HG03139 (cell line): ENCODE results near the gene CDX4.
"Not testable (repeated sequence)": the region's sequence is repeated elsewhere in the genome, so short reads cannot be mapped to it uniquely, and the experiment has no call there.

Experiments
- ATAC-seq: cut with Tn5 transposase; IDR thresholded peaks from one replicate; pipeline ENCODE4 v1.9.1; 2021; ENCODE audit not compliant: unreplicated experiment

The CDX4 gene

GRCh38 chrX:73446831-73447230 lies at the start of gene CDX4:
Gene CDX4 (plus strand): TSS chrX:73447053. CDS start chrX:73447254, 201 bp downstream.
- no peak for ATAC-seq

GRCh38 chrX:73398185-73398914 lies 48.5 kb upstream of the CDX4 start:
- ATAC-seq, result no peak

- ATAC-seq, result no peak
Measured at GRCh38 chrX:73400136-73400748, 46.6 kb upstream of the CDX4 start.

- ATAC-seq, result no peak
Measured at GRCh38 chrX:73401591-73402266, 45.1 kb upstream of the CDX4 start.

- ATAC-seq, result no peak
Measured at GRCh38 chrX:73412930-73413329, 33.9 kb upstream of the CDX4 start.

GRCh38 chrX:73447311-73447794 lies 500 bp downstream of the CDX4 start:
- ATAC-seq, result no peak

- no peak for ATAC-seq
Measured at GRCh38 chrX:73448379-73448778, 1.5 kb downstream of the CDX4 start.

GRCh38 chrX:73455171-73455570 lies 8.3 kb downstream of the CDX4 start:
- no peak for ATAC-seq

GRCh38 chrX:73457306-73457705 lies 10.5 kb downstream of the CDX4 start:
- no peak for ATAC-seq

- ATAC-seq, result no peak
Measured at GRCh38 chrX:73468376-73468775, 21.5 kb downstream of the CDX4 start.

- ATAC-seq, result no peak
Measured at GRCh38 chrX:73478961-73479360, 32.1 kb downstream of the CDX4 start.

- no peak for ATAC-seq
Measured at GRCh38 chrX:73481521-73481920, 34.7 kb downstream of the CDX4 start.

- no peak for ATAC-seq
Measured at GRCh38 chrX:73490661-73491060, 43.8 kb downstream of the CDX4 start.

GRCh38 chrX:73492178-73492577 lies 45.3 kb downstream of the CDX4 start:
- ATAC-seq, result not testable (repeated sequence)
